Measurements from ENCODE around the gene BMPER. TPM values are rescaled to one million over a fixed set of nuclear protein-coding genes. Genes with fewer than 3 reads are reported as not detected.

BMPER gene
- total and polyA plus RNA-seq, 8 donors, result 1.9 to 9.5 (median 4.6) TPM; not detected in 1

GRCh38 chr7:34111031-34111430 lies 205.7 kb downstream of the BMPER start:
- TF ChIP-seq CTCF (IDR thresholded peaks at IDR 0.05) (no peak), EP300 (IDR thresholded peaks at IDR 0.05) (no peak), POLR2A (IDR thresholded peaks at IDR 0.05) (no peak), POLR2AphosphoS5 (IDR thresholded peaks at IDR 0.05) (no peak)
- no peak for DNase-seq
- Histone ChIP-seq H3K36me3 (no peaks in the 10 kb centered on the region), H3K4me1 (peaks cover 0 to 9% (median 0%) of the 10 kb centered on the region in 4 donors), H3K27me3 (no peaks in the 10 kb centered on the region), H3K4me3 (no peak overlapping the region), H3K27ac (no peak overlapping the region), H3K9me3 (peaks cover 0 to 5% (median 0%) of the 10 kb centered on the region in 4 donors)
- WGBS, 5 donors, result 59 to 97% (median 79%) methylated on average over 3 of the region's 3 CpGs
- intact Hi-C loops (cut with DNase I; ENCODE audit: low total_unique reads), result no loop called here

GRCh38 chr7:34115503-34115902 lies 210.2 kb downstream of the BMPER start:
- Histone ChIP-seq H3K9me3 (peaks cover 0 to 5% (median 0%) of the 10 kb centered on the region in 4 donors), H3K27ac (no peak overlapping the region), H3K4me1 (no peaks in the 10 kb centered on the region), H3K4me3 (no peak overlapping the region), H3K36me3 (no peaks in the 10 kb centered on the region), H3K27me3 (no peaks in the 10 kb centered on the region)
- WGBS, 5 donors, result 84 to 96% (median 91%) methylated on average over 1 of the region's 1 CpG
- DNase-seq, result no peak
- TF ChIP-seq EP300 (IDR thresholded peaks at IDR 0.05) (no peak), POLR2A (IDR thresholded peaks at IDR 0.05) (no peak), CTCF (IDR thresholded peaks at IDR 0.05) (no peak), POLR2AphosphoS5 (IDR thresholded peaks at IDR 0.05) (no peak)
- intact Hi-C loops (cut with DNase I; ENCODE audit: low total_unique reads), result no loop called here

- DNase-seq, result no peak
- intact Hi-C loops (cut with DNase I; ENCODE audit: low total_unique reads), result no loop called here
- 84 to 93% (median 87%) methylated on average over 3 of the region's 3 CpGs for WGBS, 5 donors
These were observed 212.2 kb downstream of the BMPER start for GRCh38 chr7:34117573-34117972.

GRCh38 chr7:34121366-34121765 lies 216.0 kb downstream of the BMPER start:
- Histone ChIP-seq H3K4me3 (no peak overlapping the region), H3K9me3 (peaks cover 0 to 21% (median 9%) of the 10 kb centered on the region in 4 donors), H3K27ac (no peak overlapping the region), H3K27me3 (no peaks in the 10 kb centered on the region), H3K4me1 (no peaks in the 10 kb centered on the region), H3K36me3 (no peaks in the 10 kb centered on the region)
- no peak for DNase-seq
- TF ChIP-seq CTCF (IDR thresholded peaks at IDR 0.05), result no peak
- no peak for TF ChIP-seq EP300 (IDR thresholded peaks at IDR 0.05)
- TF ChIP-seq POLR2AphosphoS5 (IDR thresholded peaks at IDR 0.05), result no peak
- intact Hi-C loops (cut with DNase I; ENCODE audit: low total_unique reads), result no loop called here
- WGBS, 5 donors, result 39 to 79% (median 73%) methylated on average over 1 of the region's 1 CpG

More at GRCh38 chr7:34117573-34117972, 212.2 kb downstream of the BMPER start:
- Histone ChIP-seq H3K4me3 (no peak overlapping the region), H3K36me3 (no peaks in the 10 kb centered on the region), H3K4me1 (no peaks in the 10 kb centered on the region), H3K27ac (no peak overlapping the region), H3K27me3 (no peaks in the 10 kb centered on the region), H3K9me3 (peaks cover 0 to 5% (median 0%) of the 10 kb centered on the region in 4 donors)
- no peak for TF ChIP-seq POLR2AphosphoS5 (IDR thresholded peaks at IDR 0.05)
- TF ChIP-seq EP300 (IDR thresholded peaks at IDR 0.05), result no peak
- no peak for TF ChIP-seq POLR2A (IDR thresholded peaks at IDR 0.05)
- no peak for TF ChIP-seq CTCF (IDR thresholded peaks at IDR 0.05)

All from stomach (tissue), 9 donors.